ENCODE results near the gene LUC7L. TPM values are rescaled to one million over a fixed set of nuclear protein-coding genes. Genes with fewer than 3 reads are reported as not detected.

The LUC7L gene
- total RNA-seq (100 to 1,000 TPM; 100 to 221 (median 121) TPM), polyA plus RNA-seq (100 to 1,000 TPM in 1 of 3 donors, 10 to 100 TPM in 2; 77.5 to 108 (median 82.2) TPM)
- long read RNA-seq, donor 1, partial matches to known transcripts = 0 of 5 reads
- long read RNA-seq, donor 1, other reads (novel, unspliced or antisense) = 0 of 5 reads
- long read RNA-seq, donor 2, partial matches to known transcripts = 0 of 8 reads
- long read RNA-seq, donor 2, other reads (novel, unspliced or antisense) = 0 of 8 reads
- long read RNA-seq, donor 3, partial matches to known transcripts = 0 of 6 reads
- long read RNA-seq, donor 3, other reads (novel, unspliced or antisense) = 0 of 6 reads
- long read RNA-seq, donor 4, partial matches to known transcripts = 0 of 1 reads
- long read RNA-seq, donor 4, other reads (novel, unspliced or antisense) = 0 of 1 reads
- long read RNA-seq, donor 5, partial matches to known transcripts = 0 of 5 reads
- long read RNA-seq, donor 5, other reads (novel, unspliced or antisense) = 0 of 5 reads
- long read RNA-seq, donor 6, partial matches to known transcripts = 0 of 12 reads
- long read RNA-seq, donor 6, other reads (novel, unspliced or antisense) = 0 of 12 reads
- long read RNA-seq, donor 7, partial matches to known transcripts = 0 of 4 reads
- long read RNA-seq, donor 7, other reads (novel, unspliced or antisense) = 0 of 4 reads
- long read RNA-seq, donor 8, partial matches to known transcripts = 0 of 6 reads
- long read RNA-seq, donor 8, other reads (novel, unspliced or antisense) = 0 of 6 reads
- long read RNA-seq, donor 9, partial matches to known transcripts = 0 of 2 reads
- long read RNA-seq, donor 9, other reads (novel, unspliced or antisense) = 0 of 2 reads
- long read RNA-seq, donor 10, partial matches to known transcripts = 0 of 4 reads
- long read RNA-seq, donor 10, other reads (novel, unspliced or antisense) = 0 of 4 reads

- H3K36me3 ChIP-seq = peaks cover 15 to 39% (median 36%) of the 10 kb centered on the region in 4 donors
- H3K27ac ChIP-seq = peak within 1 kb of the TSS; percentile 92 to 99 (median 97)
- DNase-seq = peak; percentile 87 to 97
- peak within 1 kb of the TSS; percentile 79 to 89 (median 82) for H3K4me3 ChIP-seq
- no peaks in the 10 kb centered on the region for H3K27me3 ChIP-seq
- no peaks in the 10 kb centered on the region for H3K9me3 ChIP-seq
- WGBS, 5 donors = 1 to 4% (median 2%) methylated on average over 40 to 87 of the region's 88 CpGs
- H3K4me1 ChIP-seq = peaks cover 16 to 43% (median 28%) of the 10 kb centered on the region in 4 donors
- TF ChIP-seq EP300 (IDR thresholded peaks at IDR 0.05) = no peak
- TF ChIP-seq POLR2AphosphoS5 (IDR thresholded peaks at IDR 0.05) = peak; percentile 93 to 99 (median 97)
- TF ChIP-seq POLR2A (IDR thresholded peaks at IDR 0.05) = peak in 2 of 4 donors; percentile 62 to 66
- TF ChIP-seq CTCF (IDR thresholded peaks at IDR 0.05) = no peak
- intact Hi-C loops (cut with DNase I; ENCODE audit: low total_unique reads) = no loop called here
Observed at GRCh38 chr16:228852-229730, at the start of gene LUC7L. LUC7L (minus strand) TSS chr16:229449; CDS start chr16:229339, 110 bp downstream.

- Histone ChIP-seq H3K9me3 (no peaks in the 10 kb centered on the region), H3K27me3 (peaks cover 0 to 71% (median 33%) of the 10 kb centered on the region in 3 donors), H3K36me3 (no peaks in the 10 kb centered on the region), H3K4me1 (peaks cover 19 to 63% (median 49%) of the 10 kb centered on the region in 4 donors), H3K27ac (peak overlapping the region in 4 of 5 donors; percentile 37 to 79 (median 64)), H3K4me3 (no peak overlapping the region)
- TF ChIP-seq POLR2AphosphoS5 (IDR thresholded peaks at IDR 0.05) (peak in 1 of 3 donors; percentile 47), EP300 (IDR thresholded peaks at IDR 0.05) (no peak), CTCF (IDR thresholded peaks at IDR 0.05) (no peak), POLR2A (IDR thresholded peaks at IDR 0.05) (no peak)
- 27 to 47% (median 28%) methylated on average over 6 of the region's 6 CpGs for WGBS, 5 donors
- peak; percentile 83 to 87 for DNase-seq
- intact Hi-C loops (cut with DNase I; ENCODE audit: low total_unique reads) = no loop called here
Observed at GRCh38 chr16:278863-279366, 49.7 kb upstream of the LUC7L start.

GRCh38 chr16:276426-277077 lies 47.3 kb upstream of the LUC7L start:
- TF ChIP-seq POLR2A (IDR thresholded peaks at IDR 0.05) = no peak
- no peak for TF ChIP-seq EP300 (IDR thresholded peaks at IDR 0.05)
- no peak for TF ChIP-seq CTCF (IDR thresholded peaks at IDR 0.05)
- TF ChIP-seq POLR2AphosphoS5 (IDR thresholded peaks at IDR 0.05) = no peak
- Histone ChIP-seq H3K9me3 (no peaks in the 10 kb centered on the region), H3K27ac (no peak overlapping the region), H3K27me3 (peaks cover 0 to 62% (median 25%) of the 10 kb centered on the region in 3 donors), H3K4me3 (no peak overlapping the region), H3K36me3 (no peaks in the 10 kb centered on the region), H3K4me1 (peaks cover 19 to 54% (median 48%) of the 10 kb centered on the region in 4 donors)
- DNase-seq = no peak
- 78 to 94% (median 85%) methylated on average over 14 to 20 of the region's 20 CpGs for WGBS, 5 donors
- intact Hi-C loops (cut with DNase I; ENCODE audit: low total_unique reads) = no loop called here
